Measurements from ENCODE around the gene SGMS1. TPM values are rescaled to one million over a fixed set of nuclear protein-coding genes. Genes with fewer than 3 reads are reported as not detected.

Gene SGMS1
- total RNA-seq, 1 experiment from 2014 or later, result 24.7 TPM

- POLR2A ChIA-PET, result interaction anchor here (0.7 to 2.8 kb wide), 3 partner anchors 10 to 134 kb away, joined by 4 to 6 read pairs (median 6); no protein-coding TSS in a partner anchor
- H3K27ac Mint-ChIP-seq (ENCODE audit: low read depth, unreplicated experiment), result no peak overlapping the region
- DNase-seq (ENCODE audit: unreplicated experiment), result no peak
- BruUV-seq (replicated peaks), result no TSS peak
- H3K9me3 Mint-ChIP-seq (ENCODE audit: unreplicated experiment), result no peaks in the 10 kb centered on the region
- H3K4me3 Mint-ChIP-seq (ENCODE audit: unreplicated experiment), result no peak overlapping the region
- H3K36me3 Mint-ChIP-seq (ENCODE audit: insufficient read depth, unreplicated experiment), result no peaks in the 10 kb centered on the region
- peaks cover 23% of the 10 kb centered on the region for H3K4me1 Mint-ChIP-seq (ENCODE audit: insufficient read depth, unreplicated experiment)
- no peak for TF ChIP-seq CTCF (IDR thresholded peaks at IDR 0.05; ENCODE audit: unreplicated experiment)
- H3K27me3 Mint-ChIP-seq (ENCODE audit: insufficient read depth, unreplicated experiment), result no peaks in the 10 kb centered on the region
- CTCF ChIA-PET, result interaction anchor here (0.7 to 1.3 kb wide), 5 partner anchors 14 to 54 kb away, joined by 3 to 5 read pairs (median 3); no protein-coding TSS in a partner anchor
- intact Hi-C loops (cut with micrococcal nuclease), result no loop called here
Measured at GRCh38 chr10:50404021-50404773, 219.6 kb downstream of the SGMS1 start.

GRCh38 chr10:50403074-50403473, 220.7 kb downstream of the SGMS1 start:
- no TSS peak for BruUV-seq (replicated peaks)
- POLR2A ChIA-PET, result interaction anchor here (4.0 kb wide), 1 partner anchor 14 kb away, joined by 17 read pairs; no protein-coding TSS in a partner anchor
- CTCF ChIA-PET, result interaction anchor here (1.3 kb wide), 1 partner anchor 17 kb away, joined by 3 read pairs; no protein-coding TSS in a partner anchor

GRCh38 chr10:50402466-50402865, 221.3 kb downstream of the SGMS1 start:
- Mint-ChIP-seq H3K9me3 (ENCODE audit: unreplicated experiment) (no peaks in the 10 kb centered on the region), H3K27ac (ENCODE audit: low read depth, unreplicated experiment) (no peak overlapping the region), H3K4me3 (ENCODE audit: unreplicated experiment) (no peak overlapping the region), H3K36me3 (ENCODE audit: insufficient read depth, unreplicated experiment) (no peaks in the 10 kb centered on the region), H3K4me1 (ENCODE audit: insufficient read depth, unreplicated experiment) (peaks cover 30% of the 10 kb centered on the region), H3K27me3 (ENCODE audit: insufficient read depth, unreplicated experiment) (no peaks in the 10 kb centered on the region)
- ChIA-PET POLR2A (interaction anchor here (4.0 kb wide), 1 partner anchor 15 kb away, joined by 17 read pairs; no protein-coding TSS in a partner anchor), CTCF (interaction anchor here (1.2 kb wide), 1 partner anchor 17 kb away, joined by 3 read pairs; no protein-coding TSS in a partner anchor)
- BruUV-seq (replicated peaks), result no TSS peak
- TF ChIP-seq CTCF (IDR thresholded peaks at IDR 0.05; ENCODE audit: unreplicated experiment), result no peak
- no peak for DNase-seq (ENCODE audit: unreplicated experiment)
- intact Hi-C loops (cut with micrococcal nuclease), result no loop called here

More at GRCh38 chr10:50403074-50403473, 220.7 kb downstream of the SGMS1 start:
- Mint-ChIP-seq H3K36me3 (ENCODE audit: insufficient read depth, unreplicated experiment) (no peaks in the 10 kb centered on the region), H3K4me3 (ENCODE audit: unreplicated experiment) (no peak overlapping the region), H3K4me1 (ENCODE audit: insufficient read depth, unreplicated experiment) (peaks cover 32% of the 10 kb centered on the region), H3K27me3 (ENCODE audit: insufficient read depth, unreplicated experiment) (no peaks in the 10 kb centered on the region), H3K27ac (ENCODE audit: low read depth, unreplicated experiment) (no peak overlapping the region), H3K9me3 (ENCODE audit: unreplicated experiment) (no peaks in the 10 kb centered on the region)
- intact Hi-C loops (cut with micrococcal nuclease), result no loop called here
- no peak for TF ChIP-seq CTCF (IDR thresholded peaks at IDR 0.05; ENCODE audit: unreplicated experiment)
- no peak for DNase-seq (ENCODE audit: unreplicated experiment)

DNA sequence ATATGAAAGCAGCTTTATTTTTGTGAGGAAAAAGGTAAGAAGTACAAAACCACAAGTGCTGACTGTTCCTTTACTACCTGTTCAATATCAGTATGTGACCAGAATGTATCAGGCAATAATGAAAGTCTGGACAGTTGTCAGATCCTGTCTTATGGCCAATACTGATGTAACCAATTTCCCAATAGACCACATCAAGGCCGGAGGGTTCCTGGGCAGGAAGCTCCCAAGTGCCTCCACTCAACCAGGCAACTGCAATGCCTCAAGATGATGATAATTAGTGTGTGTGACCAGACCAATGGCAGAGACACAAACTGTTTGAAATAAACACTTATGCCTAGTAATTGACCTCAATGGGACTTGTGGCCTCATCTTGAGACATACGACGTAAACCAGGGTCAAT, 223.1 kb downstream of the SGMS1 start:
- Mint-ChIP-seq H3K4me1 (ENCODE audit: insufficient read depth, unreplicated experiment) (peaks cover 38% of the 10 kb centered on the region), H3K9me3 (ENCODE audit: unreplicated experiment) (no peaks in the 10 kb centered on the region), H3K27ac (ENCODE audit: low read depth, unreplicated experiment) (no peak overlapping the region), H3K4me3 (ENCODE audit: unreplicated experiment) (no peak overlapping the region), H3K36me3 (ENCODE audit: insufficient read depth, unreplicated experiment) (no peaks in the 10 kb centered on the region), H3K27me3 (ENCODE audit: insufficient read depth, unreplicated experiment) (no peaks in the 10 kb centered on the region)
- TF ChIP-seq CTCF (IDR thresholded peaks at IDR 0.05; ENCODE audit: unreplicated experiment), result no peak
- no TSS peak for BruUV-seq (replicated peaks)
- CTCF ChIA-PET, result interaction anchor here (0.8 to 1.4 kb wide), 6 partner anchors 11 to 161 kb away, joined by 3 to 4 read pairs (median 3); no protein-coding TSS in a partner anchor
- peak; percentile 59 for DNase-seq (ENCODE audit: unreplicated experiment)
- intact Hi-C loops (cut with micrococcal nuclease), result no loop called here
- POLR2A ChIA-PET, result interaction anchor here (1.7 to 4.0 kb wide), 2 partner anchors 11 to 17 kb away, joined by 7 to 17 read pairs; no protein-coding TSS in a partner anchor

All from MCF 10A (cell line).